GM12892 (cell line): ENCODE data around the gene AVPR2.

ENCODE experiments used
- POLR2A ChIP-seq: IDR thresholded peaks from 2 replicates; pipeline ENCODE4 v1.6.1; 2011; ENCODE audit warnings: low read depth, low read length, control low read depth
- POLR2AphosphoS5 ChIP-seq: IDR thresholded peaks from 2 replicates; pipeline ENCODE4 v1.6.1; 2011; ENCODE audit warnings: low read depth, low read length, control low read depth

DNA sequence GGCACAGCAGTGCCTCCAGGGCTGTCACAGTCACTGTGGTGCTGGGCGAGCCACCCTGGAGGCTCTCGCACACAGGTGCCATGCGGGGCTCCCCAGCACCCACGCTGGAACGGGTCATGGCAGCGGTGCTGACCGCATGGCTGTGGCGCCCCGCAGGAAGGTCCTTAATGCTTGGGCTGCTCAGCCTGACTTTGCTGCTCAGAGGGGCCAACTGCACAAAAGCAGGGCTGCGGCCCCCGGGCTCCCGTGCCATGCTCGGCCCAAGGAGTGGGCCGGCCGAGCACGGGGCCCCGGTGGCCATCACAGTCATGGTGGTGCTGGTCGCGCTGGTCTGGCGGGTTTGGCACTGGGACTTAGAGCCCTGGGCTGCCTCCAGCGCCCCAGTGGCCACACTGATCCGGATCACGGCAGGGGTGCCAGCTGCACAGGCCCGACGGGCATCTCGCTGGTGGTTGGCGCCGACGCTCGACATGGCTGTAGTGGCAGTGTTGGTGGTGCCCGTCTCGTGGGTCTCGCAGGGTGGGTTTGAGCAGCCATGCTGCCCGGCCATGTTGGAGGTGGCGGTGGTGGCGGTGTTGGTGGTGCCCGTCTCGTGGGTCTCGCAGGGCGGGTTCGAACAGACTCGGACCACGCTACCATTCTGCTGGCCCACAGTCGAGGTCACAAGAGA, 50.2 kb downstream of the AVPR2 start:
- TF ChIP-seq POLR2AphosphoS5 (peak; percentile 10; the same call in 1 of the 2 replicates), POLR2A (no peak)
